HEK293 (cell line): ENCODE measurements around the gene KIAA1958.
A peak's percentile ranks its signal among the peaks of the same experiment; 100 is the strongest.

Experiments used
- CTCF ChIA-PET: fragments of 350-600 bp; formaldehyde crosslinking; extraction: SDS; loops from one replicate; lab custom pipeline; 2021; ENCODE audit warnings: antibody characterized with exemption; lab: Yijun Ruan, JAX
- POLR2A ChIA-PET: fragments of 300-600 bp; formaldehyde crosslinking; extraction: SDS; loops from one replicate; lab custom pipeline; 2020; ENCODE audit warnings: antibody characterized with exemption, inconsistent platforms; lab: Yijun Ruan, JAX
- H3K27ac ChIP-seq: fragments of 200-500 bp; sonication (Bioruptor generic); 2 replicates; pipeline ENCODE4 v1.5.1; 2014; ENCODE audit warnings: low read depth, low read length, control low read depth, inconsistent platforms; ENCODE audit errors: extremely low read depth
- H3K36me3 ChIP-seq, 2 experiments: fragments of 200-500 bp in 1 of 2; sonication (Bioruptor generic) in 1 of 2; 1 replicate in 1 of 2; 2 replicates in 1 of 2; pipeline ENCODE4 v1.5.1; 2014 to 2017; ENCODE audit warnings: inconsistent platforms in 2 of 2, low read length in 2 of 2; ENCODE audit not compliant: control insufficient read depth in 2 of 2, insufficient read depth in 1 of 2
- H3K4me1 ChIP-seq: fragments of 200-500 bp; sonication (Bioruptor generic); 2 replicates; pipeline ENCODE4 v1.5.1; 2014; ENCODE audit warnings: mild to moderate bottlenecking, low read length, inconsistent platforms; ENCODE audit not compliant: control insufficient read depth, insufficient read depth
- H3K4me3 ChIP-seq: 2 replicates; pipeline ENCODE4 v1.5.1; 2011; ENCODE audit warnings: low read depth, mild to moderate bottlenecking, control low read depth, low read length, moderate library complexity
- H3K9me3 ChIP-seq: fragments of 200-500 bp; sonication (Bioruptor generic); 2 replicates; pipeline ENCODE4 v1.5.1; 2014; ENCODE audit warnings: low read depth, low read length, inconsistent platforms; ENCODE audit not compliant: control insufficient read depth, insufficient read depth
- FEZF1 ChIP-seq: fragments of 450-650 bp; formaldehyde crosslinking; IDR thresholded peaks from 2 replicates; pipeline ENCODE4 v1.5.1; 2016; ENCODE audit warnings: missing biosample characterization, missing genetic modification characterization
- KLF16 ChIP-seq: fragments of 450-650 bp; formaldehyde crosslinking; IDR thresholded peaks from 2 replicates; pipeline ENCODE4 v1.5.1; 2017; ENCODE audit warnings: missing biosample characterization, missing genetic modification characterization
- RBAK ChIP-seq: fragments of 450-650 bp; formaldehyde crosslinking; IDR thresholded peaks from 2 replicates; pipeline ENCODE4 v1.5.1; 2016; ENCODE audit warnings: missing biosample characterization, missing genetic modification characterization
- ZBTB21 ChIP-seq: fragments of 450-650 bp; formaldehyde crosslinking; IDR thresholded peaks from 2 replicates; pipeline ENCODE4 v1.5.1; 2017; ENCODE audit warnings: missing biosample characterization, missing genetic modification characterization
- ZFP37 ChIP-seq: fragments of 450-650 bp; formaldehyde crosslinking; IDR thresholded peaks from 2 replicates; pipeline ENCODE4 v1.5.1; 2016; ENCODE audit warnings: missing biosample characterization, missing genetic modification characterization
- ZFP41 ChIP-seq: fragments of 450-650 bp; formaldehyde crosslinking; IDR thresholded peaks from 2 replicates; pipeline ENCODE4 v1.5.1; 2016; ENCODE audit warnings: missing biosample characterization, missing genetic modification characterization, borderline replicate concordance
- ZIC2 ChIP-seq: fragments of 450-650 bp; formaldehyde crosslinking; IDR thresholded peaks from 2 replicates; pipeline ENCODE4 v1.5.1; 2016; ENCODE audit warnings: missing biosample characterization, missing genetic modification characterization
- ZNF114 ChIP-seq: fragments of 450-650 bp; formaldehyde crosslinking; IDR thresholded peaks from 2 replicates; pipeline ENCODE4 v1.5.0; 2017; ENCODE audit warnings: missing biosample characterization, missing genetic modification characterization
- ZNF23 ChIP-seq: fragments of 450-650 bp; formaldehyde crosslinking; IDR thresholded peaks from 2 replicates; pipeline ENCODE4 v1.5.1; 2016; ENCODE audit warnings: missing biosample characterization, missing genetic modification characterization, borderline replicate concordance
- ZNF24 ChIP-seq: fragments of 450-650 bp; formaldehyde crosslinking; IDR thresholded peaks from 2 replicates; pipeline ENCODE4 v1.5.1; 2016; ENCODE audit warnings: missing biosample characterization, missing genetic modification characterization
- ZNF324 ChIP-seq: fragments of 450-650 bp; formaldehyde crosslinking; IDR thresholded peaks from 2 replicates; pipeline ENCODE4 v1.5.1; 2016; ENCODE audit warnings: missing biosample characterization, missing genetic modification characterization
- ZNF335 ChIP-seq: fragments of 450-650 bp; formaldehyde crosslinking; conservative IDR thresholded peaks from 2 replicates; pipeline ENCODE4 v1.5.1; 2016; ENCODE audit warnings: missing biosample characterization, missing genetic modification characterization
- ZNF501 ChIP-seq: fragments of 450-650 bp; formaldehyde crosslinking; IDR thresholded peaks from 2 replicates; pipeline ENCODE4 v1.5.1; 2016; ENCODE audit warnings: missing biosample characterization, missing genetic modification characterization
- ZNF544 ChIP-seq: fragments of 450-650 bp; formaldehyde crosslinking; IDR thresholded peaks from 2 replicates; pipeline ENCODE4 v1.5.0; 2017; ENCODE audit warnings: missing biosample characterization, missing genetic modification characterization
- ZNF558 ChIP-seq: fragments of 450-650 bp; formaldehyde crosslinking; IDR thresholded peaks from 2 replicates; pipeline ENCODE4 v1.5.1; 2016; ENCODE audit warnings: missing biosample characterization, missing genetic modification characterization
- ZNF701 ChIP-seq: fragments of 450-650 bp; formaldehyde crosslinking; IDR thresholded peaks from 2 replicates; pipeline ENCODE4 v1.5.1; 2016; ENCODE audit warnings: missing biosample characterization, missing genetic modification characterization
- ZNF777 ChIP-seq: fragments of 450-650 bp; formaldehyde crosslinking; IDR thresholded peaks from 2 replicates; pipeline ENCODE4 v1.5.1; 2017; ENCODE audit warnings: missing biosample characterization, missing genetic modification characterization, borderline replicate concordance
- TF ChIP-seq, protein P1 (sequence below): fragments of 450-650 bp; formaldehyde crosslinking; IDR thresholded peaks from 2 replicates; pipeline ENCODE4 v1.5.1; 2016; ENCODE audit warnings: missing biosample characterization, missing genetic modification characterization
- TF ChIP-seq, protein P2 (sequence below): fragments of 450-650 bp; formaldehyde crosslinking; IDR thresholded peaks from 2 replicates; pipeline ENCODE4 v1.5.1; 2017; ENCODE audit warnings: missing biosample characterization, mild to moderate bottlenecking, missing genetic modification characterization, moderate library complexity
- TF ChIP-seq, protein P3 (sequence below): fragments of 450-650 bp; formaldehyde crosslinking; IDR thresholded peaks from 2 replicates; pipeline ENCODE4 v1.5.1; 2016; ENCODE audit warnings: missing biosample characterization, missing genetic modification characterization
- TF ChIP-seq, protein P4 (sequence below): fragments of 450-650 bp; formaldehyde crosslinking; IDR thresholded peaks from 2 replicates; pipeline ENCODE4 v1.5.1; 2016; ENCODE audit warnings: missing biosample characterization, missing genetic modification characterization
- TF ChIP-seq, protein P5 (sequence below): fragments of 450-650 bp; formaldehyde crosslinking; IDR thresholded peaks from 2 replicates; pipeline ENCODE4 v1.5.1; 2016; ENCODE audit warnings: missing biosample characterization, missing genetic modification characterization

The KIAA1958 gene, protein sequence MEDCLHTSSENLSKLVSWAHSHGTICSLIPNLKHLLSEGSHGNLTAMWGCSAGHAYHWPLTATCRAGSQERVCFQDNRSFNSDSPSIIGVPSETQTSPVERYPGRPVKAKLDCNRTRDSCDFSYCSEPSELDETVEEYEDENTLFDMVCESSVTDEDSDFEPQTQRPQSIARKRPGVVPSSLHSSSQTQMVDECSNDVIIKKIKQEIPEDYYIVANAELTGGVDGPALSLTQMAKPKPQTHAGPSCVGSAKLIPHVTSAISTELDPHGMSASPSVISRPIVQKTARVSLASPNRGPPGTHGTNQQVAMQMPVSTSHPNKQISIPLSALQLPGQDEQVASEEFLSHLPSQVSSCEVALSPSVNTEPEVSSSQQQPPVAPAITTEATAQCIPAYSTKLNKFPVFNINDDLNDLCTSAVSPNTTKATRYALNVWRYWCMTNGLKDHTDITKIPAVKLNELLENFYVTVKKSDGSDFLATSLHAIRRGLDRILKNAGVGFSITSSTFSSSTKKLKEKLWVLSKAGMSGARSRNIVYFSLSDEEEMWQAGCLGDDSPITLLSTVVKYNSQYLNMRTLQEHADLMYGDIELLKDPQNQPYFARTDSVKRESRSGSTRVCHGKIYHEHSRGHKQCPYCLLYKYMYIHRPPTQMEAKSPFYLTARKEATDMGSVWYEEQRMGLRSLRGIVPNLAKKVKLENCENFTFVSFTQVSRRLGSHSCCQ

DNA sequence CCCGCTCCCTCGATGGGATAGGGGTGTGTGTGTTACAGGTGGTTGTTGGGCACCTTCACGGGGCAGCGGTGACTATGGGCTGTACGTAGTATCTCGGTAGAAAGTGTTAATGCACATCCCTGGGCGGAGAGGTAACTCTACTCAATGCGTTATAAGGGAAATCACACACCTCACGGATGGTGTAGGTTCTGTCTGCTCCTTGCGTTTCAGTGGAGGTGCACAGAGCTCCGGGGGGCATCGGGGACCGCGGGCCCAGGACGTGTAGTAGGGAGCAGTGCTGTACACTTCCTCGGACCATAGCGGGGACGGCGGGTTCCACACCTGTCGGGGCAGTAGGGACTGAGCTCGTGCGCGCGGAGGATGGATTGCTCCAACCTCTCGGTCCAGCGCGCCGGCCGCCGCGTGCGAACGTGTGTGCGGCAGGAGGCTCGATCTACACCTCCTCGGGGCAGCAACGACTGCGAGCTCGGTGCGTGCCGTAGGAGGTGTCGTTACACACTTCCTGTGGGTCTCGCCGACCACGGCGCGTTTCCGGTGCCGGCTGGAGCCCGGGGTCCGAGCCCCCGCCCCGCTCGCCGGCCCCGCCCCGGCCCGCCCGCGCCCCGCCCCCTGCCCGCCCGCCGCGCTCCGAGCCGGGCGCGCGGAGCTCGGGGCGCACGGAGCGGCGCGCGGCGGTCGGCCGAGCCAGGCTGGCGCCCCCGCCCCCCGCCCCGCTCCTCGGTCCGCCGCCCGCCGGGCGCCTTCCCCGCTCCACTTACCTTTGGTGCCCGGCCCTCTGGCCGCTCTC is at the start of gene KIAA1958:
KIAA1958 (plus strand) TSS at position 607 of the 787 bp plus-strand sequence. CDS start 87,254 bp downstream, outside the sequence.
- Histone ChIP-seq H3K9me3 (no peaks in the 10 kb centered on the region), H3K4me3 (peak within 1 kb of the TSS; percentile 97), H3K4me1 (peaks cover 11% of the 10 kb centered on the region; the same call in 1 of the 2 replicates), H3K27ac (peak within 1 kb of the TSS; percentile 82), H3K36me3 (no peaks in the 10 kb centered on the region; a peak in 1 of 3 replicates)
- POLR2A ChIA-PET = interaction anchor here (0.7 to 2.5 kb wide), 10 partner anchors 10 to 265 kb away, joined by 3 to 27 read pairs (median 5); partner anchors contain the start of genes HSDL2, INIP and SNX30
- CTCF ChIA-PET = interaction anchor here (0.6 to 1.3 kb wide), 3 partner anchors 18 to 1125 kb away, joined by 3 to 5 read pairs (median 4); no protein-coding TSS in a partner anchor
- TF ChIP-seq ZNF23 (tag by site-specific recombination) = no peak
- no peak for TF ChIP-seq RBAK (tag by site-specific recombination)
- TF ChIP-seq ZNF701 (tag by site-specific recombination) = no peak
- TF ChIP-seq ZNF114 (tag by site-specific recombination) = no peak
- no peak for TF ChIP-seq ZNF544 (tag by site-specific recombination)
- TF ChIP-seq ZFP41 = no peak
- 0 out of 2 replicates have a peak, but pooled peaks have one; percentile 26 for TF ChIP-seq ZNF324 (tag by site-specific recombination)
- no peak for TF ChIP-seq ZNF558 (tag by site-specific recombination)
- TF ChIP-seq, protein P1, sequence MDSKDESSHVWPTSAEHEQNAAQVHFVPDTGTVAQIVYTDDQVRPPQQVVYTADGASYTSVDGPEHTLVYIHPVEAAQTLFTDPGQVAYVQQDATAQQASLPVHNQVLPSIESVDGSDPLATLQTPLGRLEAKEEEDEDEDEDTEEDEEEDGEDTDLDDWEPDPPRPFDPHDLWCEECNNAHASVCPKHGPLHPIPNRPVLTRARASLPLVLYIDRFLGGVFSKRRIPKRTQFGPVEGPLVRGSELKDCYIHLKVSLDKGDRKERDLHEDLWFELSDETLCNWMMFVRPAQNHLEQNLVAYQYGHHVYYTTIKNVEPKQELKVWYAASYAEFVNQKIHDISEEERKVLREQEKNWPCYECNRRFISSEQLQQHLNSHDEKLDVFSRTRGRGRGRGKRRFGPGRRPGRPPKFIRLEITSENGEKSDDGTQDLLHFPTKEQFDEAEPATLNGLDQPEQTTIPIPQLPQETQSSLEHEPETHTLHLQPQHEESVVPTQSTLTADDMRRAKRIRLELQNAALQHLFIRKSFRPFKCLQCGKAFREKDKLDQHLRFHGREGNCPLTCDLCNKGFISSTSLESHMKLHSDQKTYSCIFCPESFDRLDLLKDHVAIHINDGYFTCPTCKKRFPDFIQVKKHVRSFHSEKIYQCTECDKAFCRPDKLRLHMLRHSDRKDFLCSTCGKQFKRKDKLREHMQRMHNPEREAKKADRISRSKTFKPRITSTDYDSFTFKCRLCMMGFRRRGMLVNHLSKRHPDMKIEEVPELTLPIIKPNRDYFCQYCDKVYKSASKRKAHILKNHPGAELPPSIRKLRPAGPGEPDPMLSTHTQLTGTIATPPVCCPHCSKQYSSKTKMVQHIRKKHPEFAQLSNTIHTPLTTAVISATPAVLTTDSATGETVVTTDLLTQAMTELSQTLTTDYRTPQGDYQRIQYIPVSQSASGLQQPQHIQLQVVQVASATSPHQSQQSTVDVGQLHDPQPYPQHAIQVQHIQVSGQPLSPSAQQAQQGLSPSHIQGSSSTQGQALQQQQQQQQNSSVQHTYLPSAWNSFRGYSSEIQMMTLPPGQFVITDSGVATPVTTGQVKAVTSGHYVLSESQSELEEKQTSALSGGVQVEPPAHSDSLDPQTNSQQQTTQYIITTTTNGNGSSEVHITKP (tag by site-specific recombination) = peak; percentile 19; the same call in 1 of the 2 replicates
- TF ChIP-seq, protein P2, sequence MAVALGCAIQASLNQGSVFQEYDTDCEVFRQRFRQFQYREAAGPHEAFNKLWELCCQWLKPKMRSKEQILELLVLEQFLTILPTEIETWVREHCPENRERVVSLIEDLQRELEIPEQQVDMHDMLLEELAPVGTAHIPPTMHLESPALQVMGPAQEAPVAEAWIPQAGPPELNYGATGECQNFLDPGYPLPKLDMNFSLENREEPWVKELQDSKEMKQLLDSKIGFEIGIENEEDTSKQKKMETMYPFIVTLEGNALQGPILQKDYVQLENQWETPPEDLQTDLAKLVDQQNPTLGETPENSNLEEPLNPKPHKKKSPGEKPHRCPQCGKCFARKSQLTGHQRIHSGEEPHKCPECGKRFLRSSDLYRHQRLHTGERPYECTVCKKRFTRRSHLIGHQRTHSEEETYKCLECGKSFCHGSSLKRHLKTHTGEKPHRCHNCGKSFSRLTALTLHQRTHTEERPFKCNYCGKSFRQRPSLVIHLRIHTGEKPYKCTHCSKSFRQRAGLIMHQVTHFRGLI (tag by site-specific recombination) = no peak
- TF ChIP-seq KLF16 (tag by site-specific recombination) = 0 out of 2 replicates have a peak, but pooled peaks have one; percentile 72
- TF ChIP-seq ZIC2 (tag by site-specific recombination) = peak; percentile 21; the same call in 1 of the 2 replicates
- no peak for TF ChIP-seq ZNF24 (tag by site-specific recombination)
- TF ChIP-seq, protein P3, sequence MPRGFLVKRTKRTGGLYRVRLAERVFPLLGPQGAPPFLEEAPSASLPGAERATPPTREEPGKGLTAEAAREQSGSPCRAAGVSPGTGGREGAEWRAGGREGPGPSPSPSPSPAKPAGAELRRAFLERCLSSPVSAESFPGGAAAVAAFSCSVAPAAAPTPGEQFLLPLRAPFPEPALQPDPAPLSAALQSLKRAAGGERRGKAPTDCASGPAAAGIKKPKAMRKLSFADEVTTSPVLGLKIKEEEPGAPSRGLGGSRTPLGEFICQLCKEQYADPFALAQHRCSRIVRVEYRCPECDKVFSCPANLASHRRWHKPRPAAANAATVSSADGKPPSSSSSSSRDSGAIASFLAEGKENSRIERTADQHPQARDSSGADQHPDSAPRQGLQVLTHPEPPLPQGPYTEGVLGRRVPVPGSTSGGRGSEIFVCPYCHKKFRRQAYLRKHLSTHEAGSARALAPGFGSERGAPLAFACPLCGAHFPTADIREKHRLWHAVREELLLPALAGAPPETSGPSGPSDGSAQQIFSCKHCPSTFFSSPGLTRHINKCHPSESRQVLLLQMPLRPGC (tag by site-specific recombination) = peak; percentile 22; the same call in 1 of the 2 replicates
- TF ChIP-seq ZFP37 (tag by site-specific recombination) = peak; percentile 92
- TF ChIP-seq ZBTB21 (tag by site-specific recombination) = peak; percentile 53; the same call in 1 of the 2 replicates
- TF ChIP-seq ZNF777 = peak; percentile 37; the same call in 1 of the 2 replicates
- peak; percentile 63 for TF ChIP-seq ZNF335 (tag by site-specific recombination)
- peak; percentile 89 for TF ChIP-seq ZNF501 (tag by site-specific recombination)
- TF ChIP-seq, protein P4, sequence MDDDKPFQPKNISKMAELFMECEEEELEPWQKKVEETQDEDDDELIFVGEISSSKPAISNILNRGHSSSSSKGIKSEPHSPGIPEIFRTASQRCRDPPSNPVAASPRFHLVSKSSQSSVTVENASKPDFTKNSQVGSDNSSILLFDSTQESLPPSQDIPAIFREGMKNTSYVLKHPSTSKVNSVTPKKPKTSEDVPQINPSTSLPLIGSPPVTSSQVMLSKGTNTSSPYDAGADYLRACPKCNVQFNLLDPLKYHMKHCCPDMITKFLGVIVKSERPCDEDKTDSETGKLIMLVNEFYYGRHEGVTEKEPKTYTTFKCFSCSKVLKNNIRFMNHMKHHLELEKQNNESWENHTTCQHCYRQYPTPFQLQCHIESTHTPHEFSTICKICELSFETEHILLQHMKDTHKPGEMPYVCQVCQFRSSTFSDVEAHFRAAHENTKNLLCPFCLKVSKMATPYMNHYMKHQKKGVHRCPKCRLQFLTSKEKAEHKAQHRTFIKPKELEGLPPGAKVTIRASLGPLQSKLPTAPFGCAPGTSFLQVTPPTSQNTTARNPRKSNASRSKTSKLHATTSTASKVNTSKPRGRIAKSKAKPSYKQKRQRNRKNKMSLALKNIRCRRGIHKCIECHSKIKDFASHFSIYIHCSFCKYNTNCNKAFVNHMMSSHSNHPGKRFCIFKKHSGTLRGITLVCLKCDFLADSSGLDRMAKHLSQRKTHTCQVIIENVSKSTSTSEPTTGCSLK (tag by site-specific recombination) = no peak
- no peak for TF ChIP-seq FEZF1 (tag by site-specific recombination)
- TF ChIP-seq, protein P5, sequence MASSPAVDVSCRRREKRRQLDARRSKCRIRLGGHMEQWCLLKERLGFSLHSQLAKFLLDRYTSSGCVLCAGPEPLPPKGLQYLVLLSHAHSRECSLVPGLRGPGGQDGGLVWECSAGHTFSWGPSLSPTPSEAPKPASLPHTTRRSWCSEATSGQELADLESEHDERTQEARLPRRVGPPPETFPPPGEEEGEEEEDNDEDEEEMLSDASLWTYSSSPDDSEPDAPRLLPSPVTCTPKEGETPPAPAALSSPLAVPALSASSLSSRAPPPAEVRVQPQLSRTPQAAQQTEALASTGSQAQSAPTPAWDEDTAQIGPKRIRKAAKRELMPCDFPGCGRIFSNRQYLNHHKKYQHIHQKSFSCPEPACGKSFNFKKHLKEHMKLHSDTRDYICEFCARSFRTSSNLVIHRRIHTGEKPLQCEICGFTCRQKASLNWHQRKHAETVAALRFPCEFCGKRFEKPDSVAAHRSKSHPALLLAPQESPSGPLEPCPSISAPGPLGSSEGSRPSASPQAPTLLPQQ = peak; percentile 63; the same call in 1 of the 2 replicates
